ENCODE results near the gene DSCAM.
"Not testable (repeated sequence)": the region's sequence is repeated elsewhere in the genome, so short reads cannot be mapped to it uniquely, and the experiment has no call there.

Gene DSCAM

DNA sequence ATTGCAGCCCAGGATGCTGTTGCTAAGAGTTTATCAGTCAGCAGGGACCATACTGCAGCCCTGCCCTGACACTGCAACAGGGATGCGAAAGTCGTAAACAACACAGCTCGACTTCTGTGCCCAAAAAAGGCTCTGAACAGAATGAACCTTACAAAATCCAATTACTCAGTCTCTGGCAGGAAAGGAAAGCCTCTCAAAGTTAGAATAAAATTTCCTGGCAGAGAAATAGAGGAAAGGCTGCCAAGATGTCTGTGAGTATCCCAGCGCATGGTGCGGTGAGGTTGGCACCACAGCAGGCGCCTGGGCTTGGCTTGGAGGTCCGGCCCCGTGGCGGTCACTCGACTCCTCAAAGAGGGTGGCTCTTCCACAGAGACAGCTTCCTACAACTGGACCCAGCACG is 794.0 kb downstream of the DSCAM start:
- DNase-seq (ENCODE audit: insufficient read length) (no peak), FAIRE-seq (no peak)
- TF ChIP-seq TAF1 (IDR thresholded peaks at IDR 0.05; ENCODE audit: borderline replicate concordance, low read depth, low read length), result no peak
- TF ChIP-seq POLR2A (IDR thresholded peaks at IDR 0.05; ENCODE audit: low read depth, low read length), result no peak
- no peak for TF ChIP-seq POLR2AphosphoS5 (IDR thresholded peaks at IDR 0.05; ENCODE audit: low read depth, low read length)

GRCh38 chr21:40052276-40052675 is 794.7 kb downstream of the DSCAM start:
- TF ChIP-seq POLR2A (IDR thresholded peaks at IDR 0.05; ENCODE audit: low read depth, low read length) (no peak), POLR2AphosphoS5 (IDR thresholded peaks at IDR 0.05; ENCODE audit: low read depth, low read length) (no peak), TAF1 (IDR thresholded peaks at IDR 0.05; ENCODE audit: borderline replicate concordance, low read depth, low read length) (no peak)
- DNase-seq (ENCODE audit: insufficient read length), result no peak
- no peak for FAIRE-seq

DNA sequence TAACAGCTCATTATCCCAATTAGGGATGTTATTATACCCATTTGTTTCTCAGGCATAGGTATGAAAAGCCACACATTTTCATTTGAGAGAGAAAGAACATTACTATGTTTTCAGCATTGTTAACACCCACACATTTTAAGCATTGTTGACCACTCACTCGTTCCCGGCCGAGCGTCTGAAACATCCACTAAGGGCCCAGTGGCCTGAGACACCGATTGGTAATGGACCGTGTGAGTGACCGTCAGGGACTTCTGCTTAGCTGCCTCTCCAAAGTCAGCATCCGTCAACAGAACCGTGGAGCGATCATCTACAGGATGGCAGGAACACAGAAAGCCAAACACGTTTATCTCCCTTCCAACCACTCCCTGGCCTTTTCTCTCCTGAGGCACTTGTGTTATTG is 795.2 kb downstream of the DSCAM start:
- no peak for FAIRE-seq
- no peak for TF ChIP-seq TAF1 (IDR thresholded peaks at IDR 0.05; ENCODE audit: borderline replicate concordance, low read depth, low read length)
- no peak for DNase-seq (ENCODE audit: insufficient read length)

- DNase-seq (ENCODE audit: insufficient read length) (no peak), FAIRE-seq (no peak)
- TF ChIP-seq POLR2A (IDR thresholded peaks at IDR 0.05; ENCODE audit: low read depth, low read length) (no peak), TAF1 (IDR thresholded peaks at IDR 0.05; ENCODE audit: borderline replicate concordance, low read depth, low read length) (no peak), POLR2AphosphoS5 (IDR thresholded peaks at IDR 0.05; ENCODE audit: low read depth, low read length) (no peak)
Measured at GRCh38 chr21:40049931-40050290, 797.0 kb downstream of the DSCAM start.

- DNase-seq (ENCODE audit: insufficient read length), result no peak
Measured at GRCh38 chr21:40049031-40049930, 797.7 kb downstream of the DSCAM start.

DNA sequence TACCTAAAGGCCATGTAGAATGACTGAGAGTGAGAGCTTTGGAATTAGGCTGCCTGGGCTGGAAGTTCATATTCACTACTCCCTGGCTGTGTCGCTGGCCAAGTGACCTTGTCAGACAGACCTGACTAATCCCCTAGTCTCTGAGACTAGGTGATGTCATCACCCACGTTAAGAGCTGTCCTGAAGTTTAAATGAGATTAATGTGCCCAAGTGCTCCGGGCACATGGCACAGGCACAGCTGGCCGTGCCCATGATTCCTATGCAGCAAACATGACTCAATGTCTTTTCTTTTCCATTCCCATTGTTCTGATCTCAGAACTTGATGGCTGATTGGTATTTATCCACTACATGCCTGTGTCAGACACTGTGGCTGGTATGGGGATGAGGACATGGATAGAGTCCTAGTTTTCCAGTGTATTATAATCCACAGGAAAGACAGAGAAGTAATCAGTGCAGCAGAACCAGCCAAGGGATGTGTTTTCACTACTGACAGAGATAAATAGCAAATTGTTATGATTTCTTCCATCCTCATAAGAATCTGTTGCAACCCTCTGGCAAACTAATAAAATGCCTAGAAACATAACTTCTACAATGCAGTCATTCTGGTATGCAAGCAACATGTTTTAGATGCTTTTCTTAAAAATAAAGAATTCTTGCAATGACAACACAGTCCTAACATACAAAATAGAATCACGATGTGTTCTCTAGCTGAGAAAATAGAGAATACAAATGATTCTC is 798.8 kb downstream of the DSCAM start:
- FAIRE-seq (no peak), DNase-seq (ENCODE audit: insufficient read length) (no peak)
- no peak for TF ChIP-seq POLR2AphosphoS5 (IDR thresholded peaks at IDR 0.05; ENCODE audit: low read depth, low read length)
- no peak for TF ChIP-seq POLR2A (IDR thresholded peaks at IDR 0.05; ENCODE audit: low read depth, low read length)
- no peak for TF ChIP-seq TAF1 (IDR thresholded peaks at IDR 0.05; ENCODE audit: borderline replicate concordance, low read depth, low read length)

More at GRCh38 chr21:40049031-40049930, 797.7 kb downstream of the DSCAM start:
- no peak for TF ChIP-seq POLR2A (IDR thresholded peaks at IDR 0.05; ENCODE audit: low read depth, low read length)
- no peak for TF ChIP-seq POLR2AphosphoS5 (IDR thresholded peaks at IDR 0.05; ENCODE audit: low read depth, low read length)
- no peak for TF ChIP-seq TAF1 (IDR thresholded peaks at IDR 0.05; ENCODE audit: borderline replicate concordance, low read depth, low read length)
- FAIRE-seq, result no peak

DNA sequence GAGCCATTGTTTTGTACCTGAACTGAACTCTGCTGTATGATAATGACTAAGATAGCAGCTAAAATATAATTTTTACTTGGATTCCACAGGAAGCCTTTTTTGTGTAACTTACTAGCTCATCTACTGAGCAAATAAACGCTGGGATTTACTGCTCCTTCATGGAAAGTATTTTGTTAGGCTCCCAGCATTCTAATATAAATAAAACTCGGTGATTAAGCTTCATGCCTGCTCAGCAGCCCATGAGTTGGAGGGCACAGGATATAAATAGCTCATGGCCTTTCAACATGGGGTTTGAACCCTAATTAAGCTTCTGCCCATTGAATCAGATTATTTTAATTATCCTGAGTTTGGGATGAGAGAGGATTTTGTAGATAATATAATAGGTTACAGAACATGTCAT is 799.7 kb downstream of the DSCAM start:
- FAIRE-seq, result no peak
- no peak for DNase-seq (ENCODE audit: insufficient read length)
- TF ChIP-seq TAF1 (IDR thresholded peaks at IDR 0.05; ENCODE audit: borderline replicate concordance, low read depth, low read length) (no peak), POLR2A (IDR thresholded peaks at IDR 0.05; ENCODE audit: low read depth, low read length) (no peak), POLR2AphosphoS5 (IDR thresholded peaks at IDR 0.05; ENCODE audit: low read depth, low read length) (no peak)

DNA sequence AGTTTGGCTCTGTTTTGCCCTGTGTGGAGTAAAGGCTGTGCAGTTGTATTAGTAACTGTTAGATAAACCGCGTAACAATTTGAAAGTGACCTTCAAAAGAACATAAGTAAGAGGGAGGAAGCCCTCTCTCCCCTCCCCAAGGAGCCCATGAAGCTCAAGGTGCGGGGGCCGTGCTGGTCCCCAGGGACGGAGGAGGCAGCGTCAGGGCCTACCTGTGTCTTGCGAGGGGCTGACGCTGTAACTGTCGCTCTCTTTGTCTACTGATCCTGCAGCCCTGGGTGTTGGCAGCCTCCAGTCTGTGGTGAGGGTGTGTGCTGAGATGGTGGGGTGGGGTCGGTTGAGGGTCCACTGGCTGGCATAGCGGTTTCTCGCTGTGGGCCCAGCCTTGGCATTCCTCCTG is 803.1 kb downstream of the DSCAM start:
- TF ChIP-seq POLR2AphosphoS5 (IDR thresholded peaks at IDR 0.05; ENCODE audit: low read depth, low read length) (no peak), TAF1 (IDR thresholded peaks at IDR 0.05; ENCODE audit: borderline replicate concordance, low read depth, low read length) (no peak), POLR2A (IDR thresholded peaks at IDR 0.05; ENCODE audit: low read depth, low read length) (no peak)
- DNase-seq (ENCODE audit: insufficient read length) (no peak), FAIRE-seq (no peak)

DNA sequence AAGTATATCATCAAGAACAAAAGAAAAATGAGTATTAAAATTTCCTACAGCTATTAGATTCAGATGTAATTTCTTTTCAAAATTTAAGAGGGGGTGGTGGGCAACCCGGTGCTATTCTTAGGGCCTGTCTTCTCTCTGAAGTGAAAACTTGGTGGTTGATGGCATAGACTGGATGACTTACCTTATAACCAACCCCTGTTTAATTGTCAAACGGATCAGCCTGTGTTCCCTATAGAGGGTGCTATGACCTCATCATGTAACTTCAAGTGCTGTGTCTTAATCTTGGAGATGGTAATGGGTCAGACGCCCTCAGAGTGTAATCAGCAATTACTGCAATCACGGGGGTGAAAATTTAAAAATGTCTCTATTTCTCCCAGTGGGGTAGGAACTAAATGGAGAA is 803.5 kb downstream of the DSCAM start:
- FAIRE-seq (no peak), DNase-seq (ENCODE audit: insufficient read length) (no peak)
- no peak for TF ChIP-seq POLR2AphosphoS5 (IDR thresholded peaks at IDR 0.05; ENCODE audit: low read depth, low read length)
- TF ChIP-seq POLR2A (IDR thresholded peaks at IDR 0.05; ENCODE audit: low read depth, low read length), result no peak
- no peak for TF ChIP-seq TAF1 (IDR thresholded peaks at IDR 0.05; ENCODE audit: borderline replicate concordance, low read depth, low read length)

- DNase-seq (ENCODE audit: insufficient read length) (no peak), FAIRE-seq (no peak)
- no peak for TF ChIP-seq POLR2A (IDR thresholded peaks at IDR 0.05; ENCODE audit: low read depth, low read length)
- TF ChIP-seq TAF1 (IDR thresholded peaks at IDR 0.05; ENCODE audit: borderline replicate concordance, low read depth, low read length), result no peak
- TF ChIP-seq POLR2AphosphoS5 (IDR thresholded peaks at IDR 0.05; ENCODE audit: low read depth, low read length), result no peak
Measured at GRCh38 chr21:40041446-40041845, 805.5 kb downstream of the DSCAM start.

GRCh38 chr21:40033156-40033782 is 813.7 kb downstream of the DSCAM start:
- not testable (repeated sequence) for DNase-seq (ENCODE audit: insufficient read length); FAIRE-seq

GRCh38 chr21:40029888-40030287 is 817.1 kb downstream of the DSCAM start:
- FAIRE-seq, result no peak
- DNase-seq (ENCODE audit: insufficient read length), result no peak
- TF ChIP-seq TAF1 (IDR thresholded peaks at IDR 0.05; ENCODE audit: borderline replicate concordance, low read depth, low read length), result no peak
- TF ChIP-seq POLR2A (IDR thresholded peaks at IDR 0.05; ENCODE audit: low read depth, low read length), result no peak
- TF ChIP-seq POLR2AphosphoS5 (IDR thresholded peaks at IDR 0.05; ENCODE audit: low read depth, low read length), result no peak

- DNase-seq (ENCODE audit: insufficient read length); FAIRE-seq: not testable (repeated sequence)
Measured at GRCh38 chr21:40028393-40028792, 818.6 kb downstream of the DSCAM start.
